Neural cell (in vitro differentiated cells): ENCODE measurements around the gene LCOR. TPM values are rescaled to one million over a fixed set of nuclear protein-coding genes. Genes with fewer than 3 reads are reported as not detected.

Experiments
- H2AFZ ChIP-seq: fragments of 200-600, 300-800 bp; sonication (generic), shearing (Covaris generic); 2 replicates; pipeline ENCODE4 v1.6.0; 2014; ENCODE audit warnings: low read depth, mild to moderate bottlenecking, antibody characterized with exemption, low read length, moderate library complexity
- H3F3A ChIP-seq: fragments of 200-600 bp; shearing (Covaris generic); 2 replicates; pipeline ENCODE4 v1.6.1; 2016; ENCODE audit warnings: mild to moderate bottlenecking, moderate library complexity, mixed read lengths, antibody characterized with exemption, low read length; ENCODE audit not compliant: insufficient read depth, poor library complexity, severe bottlenecking
- H3K27ac ChIP-seq: fragments of 200-600, 300-800 bp; sonication (generic), shearing (Covaris generic); 2 replicates; pipeline ENCODE4 v1.5.1; 2014; ENCODE audit warnings: mild to moderate bottlenecking, low read length, moderate library complexity
- H3K27me3 ChIP-seq: fragments of 300-800, 200-600 bp; sonication (generic), shearing (Covaris generic); 2 replicates; pipeline ENCODE4 v1.6.0; 2014; ENCODE audit warnings: mild to moderate bottlenecking, low read depth, low read length, moderate library complexity; ENCODE audit not compliant: insufficient read depth
- H3K36me3 ChIP-seq: fragments of 300-800, 200-600 bp; sonication (generic), shearing (Covaris generic); 2 replicates; pipeline ENCODE4 v1.5.1; 2014; ENCODE audit warnings: mild to moderate bottlenecking, antibody characterized with exemption, low read length, moderate library complexity; ENCODE audit not compliant: insufficient read depth
- H3K4me2 ChIP-seq: fragments of 300-800, 200-600 bp; sonication (generic), shearing (Covaris generic); 2 replicates; pipeline ENCODE4 v1.6.0; 2014; ENCODE audit warnings: mild to moderate bottlenecking, low read length
- H3K4me3 ChIP-seq: fragments of 300-800, 200-600 bp; sonication (generic), shearing (Covaris generic); 2 replicates; pipeline ENCODE4 v1.5.1; 2014; ENCODE audit warnings: mild to moderate bottlenecking, low read length, moderate library complexity
- H3K79me2 ChIP-seq: fragments of 200-600 bp; shearing (Covaris generic); replicated peaks from 2 replicates; pipeline ENCODE4 v1.6.0; 2014; ENCODE audit warnings: mild to moderate bottlenecking, low read length, moderate library complexity; ENCODE audit not compliant: insufficient read depth
- H3K9ac ChIP-seq: fragments of 300-800, 200-600 bp; sonication (generic), shearing (Covaris generic); 2 replicates; pipeline ENCODE4 v1.6.1; 2016; ENCODE audit warnings: mild to moderate bottlenecking, low read length, mixed read lengths
- H3K9me2 ChIP-seq: fragments of 200-600 bp; shearing (Covaris generic); 2 replicates; pipeline ENCODE4 v1.6.1; 2016; ENCODE audit warnings: mild to moderate bottlenecking, low read length, mixed read lengths; ENCODE audit not compliant: insufficient read depth
- H3K9me3 ChIP-seq: fragments of 200-600, 300-800 bp; sonication (generic), shearing (Covaris generic); 2 replicates; pipeline ENCODE4 v1.6.1; 2016; ENCODE audit warnings: mild to moderate bottlenecking, mixed run types, low read length, moderate library complexity, mixed read lengths
- H4K20me1 ChIP-seq: fragments of 200-600 bp; shearing (Covaris generic); 2 replicates; pipeline ENCODE4 v1.6.1; 2016; ENCODE audit warnings: mild to moderate bottlenecking, mixed run types; ENCODE audit not compliant: insufficient read depth
- EP300 ChIP-seq: fragments of 450-650 bp; conservative IDR thresholded peaks from 2 replicates; pipeline ENCODE4 v1.6.1; 2014; ENCODE audit warnings: antibody characterized with exemption, mild to moderate bottlenecking, moderate library complexity; ENCODE audit not compliant: poor library complexity, severe bottlenecking
- EZH2 ChIP-seq: fragments of 200-600, 300-800 bp; shearing (Covaris generic), sonication (generic); IDR thresholded peaks from 2 replicates; pipeline ENCODE4 v1.6.1; 2014; ENCODE audit warnings: antibody characterized with exemption, low read length, borderline replicate concordance, mild to moderate bottlenecking; ENCODE audit not compliant: insufficient read depth, poor library complexity, severe bottlenecking
- MXI1 ChIP-seq: fragments of 450-650 bp; conservative IDR thresholded peaks from 2 replicates; pipeline ENCODE4 v1.6.1; 2014; ENCODE audit warnings: antibody characterized with exemption, mild to moderate bottlenecking; ENCODE audit not compliant: poor library complexity, severe bottlenecking
- POLR2AphosphoS5 ChIP-seq: IDR thresholded peaks from 2 replicates; pipeline ENCODE4 v1.6.1; 2012
- RAD21 ChIP-seq: fragments of 450-650 bp; conservative IDR thresholded peaks from 2 replicates; pipeline ENCODE4 v1.6.1; 2014; ENCODE audit warnings: antibody characterized with exemption, mild to moderate bottlenecking, moderate library complexity
- REST ChIP-seq: IDR thresholded peaks from 2 replicates; pipeline ENCODE4 v1.6.1; 2012; ENCODE audit warnings: borderline replicate concordance
- SMC3 ChIP-seq: fragments of 450-650 bp; conservative IDR thresholded peaks from 2 replicates; pipeline ENCODE4 v1.6.1; 2014; ENCODE audit warnings: antibody characterized with exemption, mild to moderate bottlenecking, moderate library complexity; ENCODE audit not compliant: poor library complexity
- TAF1 ChIP-seq: IDR thresholded peaks from 2 replicates; pipeline ENCODE4 v1.6.1; 2012; ENCODE audit warnings: low read depth
- polyA plus RNA-seq: library from polyadenylated mRNA; depleted of rRNA; stranded (reverse); fragments of >200 nt; gene quantifications from 2 replicates; pipeline ENCODE4 v1.2.3, GENCODE V29; 2014
- TF ChIP-seq, protein P1 (sequence below): fragments of 450-650 bp; IDR thresholded peaks from 2 replicates; pipeline ENCODE4 v1.5.1; 2014; ENCODE audit warnings: antibody characterized with exemption, mild to moderate bottlenecking, moderate library complexity; ENCODE audit not compliant: poor library complexity, severe bottlenecking

Gene LCOR
- polyA plus RNA-seq, 1 donor from 2014 or later, result 61.1 TPM

GRCh38 chr10:96873756-96874467, 41.8 kb downstream of the LCOR start:
- H3K4me3 ChIP-seq, result no peak overlapping the region
- no peak overlapping the region for H3K27ac ChIP-seq
- peaks cover 72% of the 10 kb centered on the region for H3K79me2 ChIP-seq
- no peaks in the 10 kb centered on the region for H3K9me3 ChIP-seq
- no peaks in the 10 kb centered on the region for H3K27me3 ChIP-seq
- H3K9ac ChIP-seq, result no peak overlapping the region
- no peaks in the 10 kb centered on the region for H3K36me3 ChIP-seq
- TF ChIP-seq, protein P1, sequence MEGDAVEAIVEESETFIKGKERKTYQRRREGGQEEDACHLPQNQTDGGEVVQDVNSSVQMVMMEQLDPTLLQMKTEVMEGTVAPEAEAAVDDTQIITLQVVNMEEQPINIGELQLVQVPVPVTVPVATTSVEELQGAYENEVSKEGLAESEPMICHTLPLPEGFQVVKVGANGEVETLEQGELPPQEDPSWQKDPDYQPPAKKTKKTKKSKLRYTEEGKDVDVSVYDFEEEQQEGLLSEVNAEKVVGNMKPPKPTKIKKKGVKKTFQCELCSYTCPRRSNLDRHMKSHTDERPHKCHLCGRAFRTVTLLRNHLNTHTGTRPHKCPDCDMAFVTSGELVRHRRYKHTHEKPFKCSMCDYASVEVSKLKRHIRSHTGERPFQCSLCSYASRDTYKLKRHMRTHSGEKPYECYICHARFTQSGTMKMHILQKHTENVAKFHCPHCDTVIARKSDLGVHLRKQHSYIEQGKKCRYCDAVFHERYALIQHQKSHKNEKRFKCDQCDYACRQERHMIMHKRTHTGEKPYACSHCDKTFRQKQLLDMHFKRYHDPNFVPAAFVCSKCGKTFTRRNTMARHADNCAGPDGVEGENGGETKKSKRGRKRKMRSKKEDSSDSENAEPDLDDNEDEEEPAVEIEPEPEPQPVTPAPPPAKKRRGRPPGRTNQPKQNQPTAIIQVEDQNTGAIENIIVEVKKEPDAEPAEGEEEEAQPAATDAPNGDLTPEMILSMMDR, result no peak
- TF ChIP-seq RAD21 (no peak), TAF1 (no peak), EZH2 (no peak), POLR2AphosphoS5 (no peak), EP300 (no peak), REST (no peak), SMC3 (no peak), MXI1 (no peak)
- no peaks in the 10 kb centered on the region for H3F3A ChIP-seq
- H3K4me2 ChIP-seq, result no peak overlapping the region
- H4K20me1 ChIP-seq, result peaks cover 5% of the 10 kb centered on the region
- H3K9me2 ChIP-seq, result no peaks in the 10 kb centered on the region
- H2AFZ ChIP-seq, result no peak overlapping the region

- no peak for TF ChIP-seq MXI1
- no peak for TF ChIP-seq POLR2AphosphoS5
- no peak for TF ChIP-seq REST
- TF ChIP-seq, protein P1, result no peak
- TF ChIP-seq TAF1, result no peak
- TF ChIP-seq RAD21, result no peak
- TF ChIP-seq EP300, result no peak
- TF ChIP-seq SMC3, result no peak
- no peak overlapping the region for H2AFZ ChIP-seq
- no peak overlapping the region for H3K4me3 ChIP-seq
- no peaks in the 10 kb centered on the region for H3K9me3 ChIP-seq
- no peaks in the 10 kb centered on the region for H3K27me3 ChIP-seq
- H3F3A ChIP-seq, result no peaks in the 10 kb centered on the region
- no peak overlapping the region for H3K4me2 ChIP-seq
- no peak overlapping the region for H3K27ac ChIP-seq
- H4K20me1 ChIP-seq, result no peaks in the 10 kb centered on the region
- no peaks in the 10 kb centered on the region for H3K9me2 ChIP-seq
- peaks cover 73% of the 10 kb centered on the region for H3K79me2 ChIP-seq
- no peaks in the 10 kb centered on the region for H3K36me3 ChIP-seq
- no peak overlapping the region for H3K9ac ChIP-seq
These were observed 46.0 kb downstream of the LCOR start for GRCh38 chr10:96878057-96878456.
